B cell (primary cell): ENCODE data around the gene ADA. TPM values are rescaled to one million over a fixed set of nuclear protein-coding genes. Genes with fewer than 3 reads are reported as not detected.

Experiments used
- ATAC-seq: fragments of 200-7000 bp; cut with Tn5 transposase; one replicate; pipeline ENCODE4 v1.10.0; 2021; ENCODE audit warnings: low read depth, mild to moderate bottlenecking, moderate number of reproducible peaks, moderate library complexity
- CTCF ChIA-PET: fragments of 350-600 bp; sonication (Branson Sonifier 250); formaldehyde crosslinking; loops from one replicate; lab custom pipeline; 2021; ENCODE audit warnings: antibody characterized with exemption, inconsistent platforms; lab: Charles Lee
- POLR2A ChIA-PET: fragments of 350-600 bp; sonication (Branson Sonifier 250); formaldehyde crosslinking; loops from one replicate; lab custom pipeline; 2021; ENCODE audit warnings: antibody characterized with exemption; lab: Charles Lee
- DNase-seq: peaks from one replicate; pipeline ENCODE4 v3.0.0; 2013
- H2AFZ ChIP-seq: 2 replicates; pipeline ENCODE4 v1.6.1; 2012; ENCODE audit warnings: mild to moderate bottlenecking, low read depth, low read length; ENCODE audit not compliant: insufficient read depth, poor library complexity, severe bottlenecking
- H3K27ac ChIP-seq, 2 donors: 1 replicate in 1 of 2; 2 replicates in 1 of 2; pipeline ENCODE4 v1.5.1; 2012 to 2013; ENCODE audit warnings: low read length in 2 of 2, mild to moderate bottlenecking in 2 of 2, moderate library complexity in 1 of 2
- H3K27me3 ChIP-seq, 4 experiments: fragments of 200-600 bp in 1 of 4; sonication (generic) in 1 of 4; replicated peaks in 1 of 4; 1 replicate in 2 of 4; 2 replicates in 2 of 4; pipeline versions ENCODE4 v1.6.1 to v1.7.0; 2013 to 2016; ENCODE audit warnings: low read length in 3 of 4, mild to moderate bottlenecking in 2 of 4, mixed read lengths in 1 of 4, moderate library complexity in 1 of 4; ENCODE audit not compliant: insufficient read depth in 4 of 4, control insufficient read depth in 3 of 4; ENCODE audit errors: control extremely low read depth in 1 of 4
- H3K36me3 ChIP-seq, 2 experiments: replicated peaks in 1 of 2; 1 replicate in 1 of 2; 2 replicates in 1 of 2; pipeline versions ENCODE4 v1.6.1 to v1.7.1; 2013; ENCODE audit warnings: low read length in 1 of 2; ENCODE audit not compliant: insufficient read depth in 2 of 2, control insufficient read depth in 1 of 2; ENCODE audit errors: control extremely low read depth in 1 of 2, extremely low read depth in 1 of 2
- H3K4me1 ChIP-seq, 2 donors: fragments of 200-600 bp in 1 of 2; sonication (generic) in 1 of 2; 1 replicate in 1 of 2; 2 replicates in 1 of 2; pipeline versions ENCODE4 v1.5.1 to v1.6.1; 2013 to 2017; ENCODE audit warnings: low read length in 2 of 2; ENCODE audit not compliant: control insufficient read depth in 2 of 2, insufficient read depth in 2 of 2
- H3K4me2 ChIP-seq: replicated peaks from 2 replicates; pipeline ENCODE3; 2012; ENCODE audit warnings: mild to moderate bottlenecking, low read depth, low read length; ENCODE audit not compliant: poor library complexity, severe bottlenecking
- H3K4me3 ChIP-seq, 5 experiments: fragments of 200-600 bp in 1 of 5; sonication (generic) in 1 of 5; 1 replicate in 3 of 5; 2 replicates in 2 of 5; pipeline versions ENCODE4 v1.5.1 to v1.7.0; 2011 to 2016; ENCODE audit warnings: low read length in 4 of 5, mild to moderate bottlenecking in 4 of 5, low read depth in 2 of 5, control low read depth in 1 of 5, moderate library complexity in 1 of 5; ENCODE audit not compliant: insufficient read depth in 1 of 5; ENCODE audit errors: control extremely low read depth in 1 of 5, extremely low read depth in 1 of 5
- H3K79me2 ChIP-seq: fragments of 200-600 bp; sonication (generic); one replicate; pipeline ENCODE4 v1.6.0; 2016; ENCODE audit warnings: low read length; ENCODE audit not compliant: control insufficient read depth, insufficient read depth
- H3K9ac ChIP-seq: fragments of 200-600 bp; sonication (generic); 2 replicates; pipeline ENCODE4 v1.6.1; 2017; ENCODE audit warnings: mild to moderate bottlenecking, low read length, moderate library complexity
- H3K9me3 ChIP-seq, 3 donors: one replicate each; pipeline versions ENCODE4 v1.6.1 to v1.7.1; 2013; ENCODE audit warnings: low read length in 2 of 3; ENCODE audit not compliant: control insufficient read depth in 2 of 3, insufficient read depth in 1 of 3; ENCODE audit errors: control extremely low read depth in 1 of 3
- H4K20me1 ChIP-seq: 2 replicates; pipeline ENCODE4 v1.6.0; 2012; ENCODE audit warnings: mild to moderate bottlenecking, low read length; ENCODE audit not compliant: insufficient read depth, control insufficient read depth, poor library complexity, severe bottlenecking
- H3K27ac Mint-ChIP-seq: one replicate; pipeline ENCODE4 v1.8.0; 2021; ENCODE audit warnings: mixed read lengths
- H3K27me3 Mint-ChIP-seq: one replicate; pipeline ENCODE4 v1.8.0; 2021; ENCODE audit warnings: mixed read lengths
- H3K4me1 Mint-ChIP-seq: one replicate; pipeline ENCODE4 v1.8.0; 2021; ENCODE audit warnings: mixed read lengths
- H3K4me3 Mint-ChIP-seq: one replicate; pipeline ENCODE4 v1.8.0; 2021; ENCODE audit warnings: mixed read lengths
- H3K9me3 Mint-ChIP-seq: one replicate; pipeline ENCODE4 v1.8.0; 2022; ENCODE audit warnings: mixed read lengths; ENCODE audit not compliant: insufficient read depth
- EZH2 ChIP-seq: IDR thresholded peaks from 2 replicates; pipeline ENCODE4 v1.6.1; 2012; ENCODE audit warnings: borderline replicate concordance, low read depth, mild to moderate bottlenecking, moderate library complexity, low read length; ENCODE audit not compliant: insufficient read depth, poor library complexity, severe bottlenecking
- WGBS: methylation state at CpG from one replicate; pipeline ENCODE4 v1.1.5; 2013; ENCODE audit warnings: missing lambda C conversion rate; ENCODE audit not compliant: insufficient coverage; 5-methylcytosine and 5-hydroxymethylcytosine counted together
- intact Hi-C: fragments of 100-400 bp; cut with micrococcal nuclease; formaldehyde crosslinking; loops from one replicate; pipeline ENCODE4 v1.10.0; 2022
- polyA plus RNA-seq: library from polyadenylated mRNA; depleted of rRNA; stranded (reverse); fragments of >200 nt; gene quantifications from 2 replicates; pipeline ENCODE4 v1.2.3, GENCODE V29; 2012
- total RNA-seq, 2 donors: library from RNA; stranded (reverse); fragments of 120-200 nt in 1 of 2; gene quantifications; 1 replicate in 1 of 2; 2 replicates in 1 of 2; pipeline versions ENCODE4 v1.2.3 to v1.2.4, GENCODE V29; 2013 to 2022
- TF ChIP-seq, protein P1 (sequence below): fragments of 200-600 bp; IDR thresholded peaks from one replicate; pipeline ENCODE4 v1.8.0; 2022; ENCODE audit warnings: antibody characterized with exemption, mild to moderate bottlenecking

Gene ADA
- total and polyA plus RNA-seq, 2 donors (not counting 1 experiment from before 2014, with no cell fraction given) = 10.0 to 34.2 TPM

DNA sequence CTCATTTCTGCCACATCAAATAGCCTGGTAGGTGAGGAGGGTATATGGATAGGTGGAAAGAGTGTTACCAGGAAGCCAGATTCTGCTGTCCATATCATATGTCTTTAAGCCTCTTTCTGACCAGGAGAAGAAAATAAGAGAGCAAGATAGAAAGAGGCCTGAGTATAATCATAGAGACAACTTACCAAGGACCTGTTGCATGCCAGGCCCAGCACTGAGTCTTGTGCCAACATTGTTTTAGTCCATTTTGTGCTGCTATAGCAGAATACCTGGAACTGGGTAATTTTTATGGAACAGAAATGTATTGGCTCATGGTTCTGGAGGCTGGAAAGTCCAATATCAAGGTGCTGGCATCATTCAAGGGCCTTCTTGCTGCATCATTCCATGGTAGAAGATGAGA is 7.3 kb upstream of the ADA start:
- Mint-ChIP-seq H3K27ac (no peak overlapping the region), H3K27me3 (no peaks in the 10 kb centered on the region), H3K9me3 (no peaks in the 10 kb centered on the region), H3K4me1 (no peaks in the 10 kb centered on the region), H3K4me3 (no peak overlapping the region)
- Histone ChIP-seq H4K20me1 (no peaks in the 10 kb centered on the region), H3K27me3 (no peaks in the 10 kb centered on the region), H2AFZ (no peak overlapping the region), H3K36me3 (no peaks in the 10 kb centered on the region), H3K4me1 (no peaks in the 10 kb centered on the region), H3K79me2 (no peaks in the 10 kb centered on the region), H3K27ac (no peak overlapping the region), H3K9me3 (peaks cover 0 to 5% (median 0%) of the 10 kb centered on the region in 3 donors), H3K9ac (no peak overlapping the region), H3K4me2 (no peak overlapping the region), H3K4me3 (no peak overlapping the region)
- POLR2A ChIA-PET = no interaction called here
- intact Hi-C loops = no loop called here
- CTCF ChIA-PET = no interaction called here
- ATAC-seq (no peak), DNase-seq (no peak)
- TF ChIP-seq EZH2 = no peak
- TF ChIP-seq, protein P1, sequence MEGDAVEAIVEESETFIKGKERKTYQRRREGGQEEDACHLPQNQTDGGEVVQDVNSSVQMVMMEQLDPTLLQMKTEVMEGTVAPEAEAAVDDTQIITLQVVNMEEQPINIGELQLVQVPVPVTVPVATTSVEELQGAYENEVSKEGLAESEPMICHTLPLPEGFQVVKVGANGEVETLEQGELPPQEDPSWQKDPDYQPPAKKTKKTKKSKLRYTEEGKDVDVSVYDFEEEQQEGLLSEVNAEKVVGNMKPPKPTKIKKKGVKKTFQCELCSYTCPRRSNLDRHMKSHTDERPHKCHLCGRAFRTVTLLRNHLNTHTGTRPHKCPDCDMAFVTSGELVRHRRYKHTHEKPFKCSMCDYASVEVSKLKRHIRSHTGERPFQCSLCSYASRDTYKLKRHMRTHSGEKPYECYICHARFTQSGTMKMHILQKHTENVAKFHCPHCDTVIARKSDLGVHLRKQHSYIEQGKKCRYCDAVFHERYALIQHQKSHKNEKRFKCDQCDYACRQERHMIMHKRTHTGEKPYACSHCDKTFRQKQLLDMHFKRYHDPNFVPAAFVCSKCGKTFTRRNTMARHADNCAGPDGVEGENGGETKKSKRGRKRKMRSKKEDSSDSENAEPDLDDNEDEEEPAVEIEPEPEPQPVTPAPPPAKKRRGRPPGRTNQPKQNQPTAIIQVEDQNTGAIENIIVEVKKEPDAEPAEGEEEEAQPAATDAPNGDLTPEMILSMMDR = no peak

DNA sequence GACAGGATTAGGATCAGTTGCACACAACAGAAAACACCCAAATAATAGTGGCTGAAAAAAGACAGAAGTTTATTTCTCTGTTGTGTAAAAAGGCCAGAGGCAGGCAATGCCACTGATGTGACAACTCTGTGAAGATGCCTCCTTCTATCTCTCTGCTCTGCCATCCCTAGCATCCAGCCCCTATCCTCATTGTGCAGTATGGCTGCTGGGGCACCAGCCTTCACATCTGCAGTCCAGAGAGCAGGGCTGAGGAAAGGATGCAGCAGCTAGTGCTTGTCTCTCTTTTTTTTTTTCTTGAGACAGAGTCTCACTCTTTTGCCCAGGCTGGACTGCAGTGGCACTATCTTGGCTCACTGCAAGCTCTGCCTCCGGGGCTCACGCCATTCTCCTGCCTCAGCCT is 6.4 kb upstream of the ADA start:
- Histone ChIP-seq H3K36me3 (no peaks in the 10 kb centered on the region), H3K4me1 (peaks cover 2 to 5% of the 10 kb centered on the region in 2 donors), H3K9ac (no peak overlapping the region), H2AFZ (no peak overlapping the region), H3K9me3 (peaks cover 0 to 5% (median 0%) of the 10 kb centered on the region in 3 donors), H3K27me3 (no peaks in the 10 kb centered on the region), H3K4me2 (no peak overlapping the region), H3K27ac (no peak overlapping the region), H4K20me1 (no peaks in the 10 kb centered on the region), H3K4me3 (no peak overlapping the region), H3K79me2 (no peaks in the 10 kb centered on the region)
- peaks cover 4% of the 10 kb centered on the region for H3K4me1 Mint-ChIP-seq
- POLR2A ChIA-PET = no interaction called here
- ATAC-seq (no peak), DNase-seq (no peak)
- 100% methylated on average over 2 of the region's 2 CpGs for WGBS
- CTCF ChIA-PET = interaction anchor here (1.5 kb wide), 1 partner anchor 47 kb away, joined by 4 read pairs; no protein-coding TSS in a partner anchor
- H3K4me3 Mint-ChIP-seq = no peak overlapping the region
- no peaks in the 10 kb centered on the region for H3K9me3 Mint-ChIP-seq
- H3K27ac Mint-ChIP-seq = no peak overlapping the region
- intact Hi-C loops = no loop called here
- no peaks in the 10 kb centered on the region for H3K27me3 Mint-ChIP-seq
- TF ChIP-seq EZH2 = no peak
- TF ChIP-seq, protein P1 = no peak
